NCI-H2171 treated with DMSO at 0.1 percent for 48 hours (cell line): ENCODE results near the gene TMEM270.

Source experiments
- DNase-seq: peaks from one replicate; lab custom pipeline; 2025; lab: John Stamatoyannopoulos, UW

The TMEM270 gene

DNA sequence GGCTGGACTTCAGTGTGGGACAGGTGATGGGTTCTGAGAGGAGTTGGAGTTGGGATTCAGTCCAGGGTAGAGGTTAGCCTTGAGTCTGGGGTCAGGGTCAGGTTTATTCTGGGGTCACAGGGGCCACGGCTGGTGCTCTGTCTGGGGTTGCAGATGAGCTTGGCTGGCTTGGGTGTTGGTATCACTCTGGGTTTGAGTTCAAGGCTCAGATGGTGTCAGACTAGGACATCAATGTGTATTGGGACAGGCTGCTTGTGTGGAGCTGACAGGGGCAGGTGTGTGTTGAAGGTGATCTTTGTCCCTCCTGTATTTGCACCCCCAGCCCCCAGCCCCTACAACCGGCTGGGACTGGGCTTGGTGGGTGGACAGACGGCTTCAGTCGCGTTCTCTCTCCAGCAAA is 26.8 kb downstream of the TMEM270 start:
- no peak for DNase-seq

DNA sequence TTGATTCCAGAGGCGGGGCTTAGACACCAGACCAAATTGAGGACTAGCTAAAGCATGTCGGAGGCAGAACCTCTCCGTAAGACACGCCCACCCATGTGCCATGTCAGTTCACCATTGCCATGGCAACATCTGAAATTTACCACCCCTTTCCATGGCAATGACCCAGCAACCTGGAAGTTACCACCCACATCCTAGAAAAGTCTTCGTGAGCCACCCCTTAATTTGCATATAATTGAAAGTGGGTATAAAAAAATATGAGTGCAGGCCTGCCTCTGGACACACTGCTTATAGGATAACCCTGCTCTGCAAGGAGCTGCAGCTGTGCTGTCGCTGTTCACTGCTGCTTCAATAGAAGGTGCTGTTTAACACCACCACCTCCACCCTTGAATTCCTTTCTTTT is 28.0 kb downstream of the TMEM270 start:
- DNase-seq = no peak

DNA sequence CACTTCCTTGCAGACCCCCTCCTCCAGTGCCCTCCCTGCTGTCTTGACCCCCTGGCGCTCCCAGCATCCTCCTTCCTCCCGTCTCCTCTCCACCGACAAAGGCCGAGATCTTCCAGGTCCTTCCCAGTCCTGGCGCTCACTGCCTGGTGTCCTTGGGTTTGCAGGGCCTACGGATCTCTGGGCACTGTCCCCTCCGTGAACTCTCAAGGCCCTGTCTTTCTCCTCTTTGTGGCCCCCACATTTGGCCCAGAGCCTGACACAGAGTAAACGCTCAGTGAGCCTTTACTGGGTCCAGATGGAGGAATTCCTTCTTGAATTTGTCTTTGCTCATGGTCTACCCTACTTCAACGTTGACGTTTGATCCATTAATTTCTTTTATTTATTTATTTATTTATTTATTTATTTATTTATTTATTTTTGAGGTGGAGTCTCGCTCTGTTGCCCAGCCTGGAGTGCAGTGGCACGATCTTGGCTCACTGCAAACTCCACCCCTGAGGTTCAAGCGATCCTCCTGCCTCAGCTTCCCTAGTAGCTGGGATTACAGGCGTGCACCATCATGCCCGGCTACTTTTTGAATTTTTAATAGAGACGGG is 29.7 kb downstream of the TMEM270 start:
- DNase-seq = no peak

DNA sequence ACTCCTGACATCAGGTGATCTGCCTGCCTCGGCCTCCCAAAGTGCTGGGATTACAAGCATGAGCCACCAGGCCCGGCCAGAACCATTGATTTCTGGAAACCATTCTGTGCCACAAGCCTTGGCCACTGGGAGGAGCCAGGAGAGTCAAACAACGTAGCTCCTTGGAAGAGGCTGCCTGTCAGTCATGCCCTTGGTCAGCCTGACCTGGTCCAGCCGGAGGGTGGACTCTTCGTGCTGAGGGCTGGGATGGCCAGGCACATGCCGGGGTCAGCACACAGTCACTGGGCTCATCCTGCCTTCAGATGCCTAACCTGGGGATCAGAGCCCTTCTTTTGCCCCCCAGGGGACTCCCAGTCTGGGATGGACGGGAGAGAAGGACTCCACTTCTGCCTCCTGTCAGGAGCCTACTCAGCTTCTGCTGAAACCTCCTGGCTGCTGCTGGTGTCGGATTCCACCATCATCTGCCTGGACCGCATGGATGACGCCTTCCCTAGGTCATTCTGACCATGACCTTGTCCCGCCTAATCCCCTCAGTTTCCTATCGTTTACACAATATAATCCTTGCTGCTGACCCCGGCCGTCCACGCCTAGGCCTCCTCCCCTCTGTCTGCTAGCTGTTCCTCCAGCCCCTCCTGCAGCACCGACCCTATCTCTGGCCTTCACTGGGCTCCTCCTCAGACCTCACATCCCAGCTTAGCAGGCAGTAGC is 30.4 kb downstream of the TMEM270 start:
- DNase-seq = no peak

DNA sequence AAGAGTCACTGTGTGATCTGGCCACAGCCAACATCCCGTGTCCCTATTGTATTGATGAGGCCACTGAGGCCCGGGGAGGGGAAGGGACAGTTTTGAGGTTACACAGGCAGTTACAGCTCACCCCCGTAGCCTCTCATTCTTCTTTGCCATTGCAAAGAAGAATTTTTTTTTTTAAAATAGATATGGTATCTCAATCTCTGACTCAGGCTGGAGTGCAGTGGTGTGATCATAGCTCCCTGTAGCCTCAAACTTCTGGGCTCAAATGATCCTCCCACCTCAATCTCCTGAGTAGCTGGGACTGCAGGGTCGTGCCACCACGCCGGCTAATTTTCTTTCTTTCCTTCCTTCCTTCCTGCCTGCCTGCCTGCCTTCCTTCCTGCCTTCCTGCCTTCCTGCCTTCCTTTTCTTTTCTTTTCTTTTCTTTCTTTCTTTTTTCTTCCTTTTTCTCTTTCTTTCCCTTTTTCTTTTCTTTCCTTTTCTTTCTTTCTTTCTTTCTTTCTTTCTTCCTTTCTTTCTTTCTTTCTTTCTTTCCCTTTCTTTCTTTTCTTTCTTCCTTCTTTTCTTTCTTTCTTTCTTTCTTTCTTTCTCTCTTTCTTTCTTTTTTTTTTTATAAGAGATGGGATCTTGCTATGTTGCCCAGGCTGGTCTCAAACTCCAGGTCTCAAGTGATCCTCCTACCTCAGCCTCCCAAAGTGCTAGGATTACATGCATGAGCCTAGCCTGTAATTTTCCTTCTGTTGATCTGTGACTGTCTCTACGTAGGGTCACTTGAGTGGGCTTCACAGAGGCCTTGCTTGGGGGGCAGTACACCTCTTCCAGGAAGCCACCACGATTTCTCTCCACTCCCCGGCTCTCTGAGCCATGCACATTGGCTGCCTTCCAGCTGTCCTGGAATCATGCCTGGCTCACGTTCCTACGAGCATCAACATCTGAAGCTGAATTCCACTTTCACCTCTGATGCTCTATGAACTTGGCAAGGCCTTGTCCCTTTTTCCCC is 31.3 kb downstream of the TMEM270 start:
- DNase-seq = peak; percentile 42

DNA sequence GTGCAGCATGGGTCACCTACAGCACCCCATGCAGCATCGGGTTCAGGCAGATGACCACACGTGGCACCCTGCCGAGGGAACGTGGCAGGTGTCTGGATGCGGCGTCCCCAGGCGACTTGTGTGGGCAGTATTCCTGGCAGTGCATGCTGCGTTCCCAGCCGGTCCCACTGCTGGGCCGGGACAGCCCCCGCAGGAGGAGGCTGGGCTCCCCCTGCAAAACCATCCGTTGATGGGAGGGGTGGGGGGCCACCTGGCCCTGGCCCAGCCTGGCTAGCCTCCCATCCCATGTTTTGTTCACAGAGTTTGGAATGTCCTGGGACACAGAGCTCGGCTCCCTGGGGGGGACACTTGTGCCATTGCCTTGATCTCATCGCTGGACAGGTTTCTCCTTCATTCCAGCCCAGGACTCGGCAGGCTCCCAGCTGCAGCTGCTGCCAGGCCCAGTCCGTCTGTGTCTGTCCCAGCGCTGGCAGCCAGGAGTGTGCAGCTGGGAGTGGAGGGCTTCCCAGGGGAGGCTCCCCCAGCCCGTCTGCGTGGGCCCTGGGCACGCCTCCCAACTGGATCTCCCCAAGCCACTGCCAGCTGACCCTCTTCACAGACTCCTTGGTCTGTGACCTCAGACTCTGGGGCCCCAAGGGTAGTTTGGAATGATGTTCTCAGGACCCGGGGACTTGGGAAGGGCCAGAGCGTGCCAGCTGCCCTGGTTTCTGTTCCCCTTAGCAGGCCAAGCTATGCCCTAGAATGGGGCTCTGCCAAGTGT is 32.6 kb downstream of the TMEM270 start:
- peak; percentile 62 for DNase-seq

DNA sequence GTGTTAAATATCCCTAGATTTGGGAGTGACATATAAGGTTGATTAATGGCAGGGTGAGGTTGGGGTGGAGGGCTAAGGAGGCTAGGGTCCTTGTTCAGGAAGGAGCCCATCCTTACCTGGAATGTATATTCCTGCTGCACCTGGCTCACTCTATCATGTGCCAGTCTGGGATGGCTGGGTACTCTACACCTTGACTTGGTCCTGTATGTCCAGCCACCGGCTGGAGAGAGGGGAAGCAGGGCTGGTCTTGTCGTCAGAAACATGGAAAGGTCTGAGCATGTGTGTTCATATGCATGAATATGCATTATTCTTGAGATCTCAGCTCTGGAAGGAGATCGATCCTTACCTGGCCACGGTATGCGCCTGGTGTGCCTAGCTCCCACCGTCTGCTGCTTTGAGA is 33.2 kb downstream of the TMEM270 start:
- DNase-seq = no peak

DNA sequence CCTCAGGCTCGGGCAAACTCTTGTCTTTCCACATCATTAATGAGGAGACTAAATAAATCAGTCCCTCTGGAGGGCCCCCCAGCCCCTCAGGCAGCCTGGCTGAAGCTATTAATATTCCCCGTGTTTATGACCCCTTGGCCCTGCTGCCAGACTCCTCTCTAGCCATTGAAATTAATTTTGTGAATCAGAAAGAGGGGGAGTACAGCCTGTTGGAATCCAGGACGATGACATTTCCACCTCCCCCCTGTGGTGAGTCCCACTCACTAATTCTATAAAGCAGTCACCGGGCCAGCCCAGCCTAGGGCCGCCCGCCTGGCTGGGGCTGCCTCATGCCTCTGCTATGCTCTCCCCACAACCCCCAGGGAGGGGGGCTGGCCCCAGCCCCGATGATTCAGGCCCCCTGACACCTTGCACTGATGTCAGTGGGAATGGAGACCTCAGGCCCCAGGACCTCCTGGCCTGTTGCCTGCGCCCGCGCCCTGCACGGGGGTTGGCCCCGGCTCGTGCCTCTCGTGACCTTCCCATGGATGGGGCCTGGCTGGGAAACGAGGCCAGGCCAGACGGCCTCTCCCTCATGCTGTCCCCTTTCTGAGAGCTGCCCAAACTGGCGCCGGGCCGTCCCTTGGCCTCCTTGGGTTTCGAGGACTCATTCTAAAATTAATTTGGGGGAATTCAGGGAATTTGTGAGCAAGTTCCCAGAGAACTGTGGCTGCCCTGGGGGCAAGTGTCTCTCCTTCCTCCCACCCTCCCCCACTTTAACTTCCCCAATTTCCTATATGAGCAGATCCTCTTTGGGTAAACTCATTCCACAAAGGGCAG is 34.0 kb downstream of the TMEM270 start:
- no peak for DNase-seq

DNA sequence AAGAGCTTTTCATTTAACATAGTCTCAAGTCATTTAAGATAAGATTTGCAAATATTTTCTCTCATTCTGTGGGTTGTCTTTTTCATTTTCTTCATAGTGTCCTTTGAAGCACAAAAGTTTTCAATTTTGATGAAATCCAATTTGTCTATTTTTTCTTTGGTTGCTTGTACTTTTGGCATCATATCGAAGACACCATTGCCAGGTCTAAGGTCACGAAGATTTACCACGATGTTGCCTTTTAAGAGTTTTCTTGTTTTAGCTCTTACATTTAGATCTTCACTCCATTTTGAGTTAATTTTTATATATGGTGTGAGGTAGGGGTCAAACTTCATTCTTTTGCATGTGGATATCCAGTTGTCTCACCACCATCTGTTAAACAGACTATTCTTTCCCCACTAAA is 34.7 kb downstream of the TMEM270 start:
- no peak for DNase-seq

DNA sequence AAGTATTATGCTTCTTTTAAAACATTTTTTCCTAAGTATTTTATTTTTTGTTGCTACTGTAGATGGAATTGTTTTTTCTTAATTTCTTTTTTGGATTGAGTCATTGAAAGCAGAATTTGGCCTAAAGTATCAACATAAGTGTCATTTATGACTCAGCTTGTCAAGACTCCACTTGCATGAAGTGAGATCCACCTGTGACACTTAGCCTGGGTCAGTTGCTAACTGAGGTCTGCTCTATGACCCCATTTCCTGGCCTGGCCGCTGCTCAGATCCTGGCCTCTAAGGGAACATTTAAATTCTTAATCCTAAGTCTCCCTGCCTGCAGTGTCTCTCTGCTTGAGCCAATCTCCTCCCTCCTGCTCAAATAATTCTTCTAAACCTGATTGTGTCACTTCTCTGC is 35.5 kb downstream of the TMEM270 start:
- no peak for DNase-seq

DNA sequence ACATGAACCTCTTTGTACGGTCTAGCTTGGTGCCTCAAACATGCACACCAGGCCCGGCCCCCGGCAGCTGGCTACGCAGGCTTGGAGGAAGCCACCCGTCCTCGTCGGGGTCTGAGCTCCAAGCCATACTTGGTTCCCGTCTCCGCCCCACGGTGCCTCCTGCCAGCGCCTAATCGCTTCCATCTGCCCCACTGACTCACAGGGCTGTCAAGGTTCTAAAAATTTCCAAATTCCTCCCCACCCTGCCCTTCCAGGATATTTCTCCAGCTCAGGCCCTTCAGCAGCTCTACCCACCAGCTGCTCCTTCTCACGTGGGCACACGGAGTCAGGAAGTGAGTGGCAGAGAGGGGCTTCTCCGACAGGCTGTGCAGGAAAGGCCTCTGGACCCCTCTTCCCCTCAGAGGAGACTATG is 38.8 kb downstream of the TMEM270 start:
- peak; percentile 75 for DNase-seq

DNA sequence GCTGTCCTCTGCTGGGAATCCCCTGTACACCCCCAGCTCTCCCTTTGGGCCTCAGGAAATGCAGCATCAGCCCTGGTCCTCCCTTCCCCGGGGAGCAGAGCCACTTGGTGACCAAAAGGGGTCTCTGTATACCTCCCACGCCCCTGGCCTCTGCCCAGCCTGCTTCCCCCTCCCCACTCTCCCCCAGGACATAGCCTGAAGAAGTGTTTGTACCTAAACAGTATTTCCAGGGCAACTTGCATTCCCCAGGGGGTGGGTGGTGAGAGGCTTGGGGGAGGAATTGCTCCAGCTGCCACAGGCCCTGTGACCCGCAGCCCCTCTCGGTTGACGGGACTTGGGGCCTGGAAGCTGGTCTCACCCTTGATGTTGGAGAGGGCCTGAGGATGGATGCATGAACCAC is 39.3 kb downstream of the TMEM270 start:
- peak; percentile 42 for DNase-seq

DNA sequence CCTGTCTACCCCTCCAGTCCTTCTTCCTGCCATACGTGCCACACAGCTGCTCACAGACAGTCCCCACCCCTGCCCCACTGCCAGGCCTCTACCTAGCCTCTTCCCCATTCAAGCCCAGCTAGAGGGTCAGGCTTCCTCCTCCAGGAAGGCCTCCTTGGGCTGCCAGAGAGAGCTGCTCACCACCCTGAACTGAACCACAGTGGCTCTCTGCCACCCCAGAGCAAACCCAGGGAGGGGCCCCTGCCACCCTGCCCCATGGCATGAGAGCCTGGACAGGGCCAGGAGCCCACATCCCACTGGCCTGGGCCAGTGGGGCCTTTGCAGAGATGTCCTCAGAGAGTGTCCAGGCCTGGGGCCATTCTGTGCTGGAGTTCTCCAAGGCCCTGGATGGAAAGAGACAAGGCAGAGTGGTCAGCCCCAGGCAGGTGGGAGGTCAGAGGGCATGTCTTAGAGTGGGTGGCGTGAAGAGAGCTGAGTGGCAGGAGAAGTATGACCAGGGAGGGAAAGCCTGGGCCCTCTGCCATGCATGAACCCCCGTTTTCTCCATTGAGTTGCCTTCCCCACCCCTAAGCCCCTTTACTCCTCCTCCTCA is 40.4 kb downstream of the TMEM270 start:
- no peak for DNase-seq

DNA sequence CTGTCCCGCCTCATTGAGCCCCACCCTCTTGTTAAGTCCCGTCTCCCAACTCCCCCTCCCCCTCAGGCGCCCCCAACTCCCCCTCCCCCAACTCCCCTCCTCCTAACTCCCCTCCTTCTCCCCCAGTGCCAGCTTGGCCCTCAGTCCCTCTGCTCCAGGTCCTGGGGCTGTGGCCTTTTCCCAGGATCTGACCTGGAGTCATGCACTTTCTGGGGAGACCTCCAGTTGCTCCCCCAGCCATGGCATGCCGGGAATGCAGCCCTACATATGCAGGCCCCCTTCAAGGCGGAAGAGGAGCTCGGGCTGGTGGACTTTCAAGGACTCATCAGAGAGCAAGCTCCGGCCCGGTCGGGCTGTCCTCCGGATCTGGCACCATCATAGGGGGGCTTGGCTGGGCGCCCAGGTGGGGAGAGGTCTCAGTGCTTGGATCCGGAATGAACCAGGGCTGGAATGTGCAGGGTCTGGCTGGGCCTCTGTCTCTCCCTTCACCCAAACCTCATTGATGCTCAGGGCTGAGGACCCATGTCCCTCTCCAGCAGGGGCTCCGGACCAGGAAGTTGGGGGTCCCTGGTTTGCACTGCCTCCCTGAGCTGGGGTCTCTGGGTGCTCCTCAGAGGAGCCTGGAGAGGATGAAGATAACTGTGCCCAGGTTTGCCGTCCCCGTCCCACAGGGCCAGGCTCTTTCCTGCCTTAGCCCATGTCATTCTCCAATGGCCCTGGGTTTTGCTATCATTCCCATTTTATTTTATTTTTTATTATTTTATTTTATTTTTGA is 41.1 kb downstream of the TMEM270 start:
- DNase-seq = no peak

DNA sequence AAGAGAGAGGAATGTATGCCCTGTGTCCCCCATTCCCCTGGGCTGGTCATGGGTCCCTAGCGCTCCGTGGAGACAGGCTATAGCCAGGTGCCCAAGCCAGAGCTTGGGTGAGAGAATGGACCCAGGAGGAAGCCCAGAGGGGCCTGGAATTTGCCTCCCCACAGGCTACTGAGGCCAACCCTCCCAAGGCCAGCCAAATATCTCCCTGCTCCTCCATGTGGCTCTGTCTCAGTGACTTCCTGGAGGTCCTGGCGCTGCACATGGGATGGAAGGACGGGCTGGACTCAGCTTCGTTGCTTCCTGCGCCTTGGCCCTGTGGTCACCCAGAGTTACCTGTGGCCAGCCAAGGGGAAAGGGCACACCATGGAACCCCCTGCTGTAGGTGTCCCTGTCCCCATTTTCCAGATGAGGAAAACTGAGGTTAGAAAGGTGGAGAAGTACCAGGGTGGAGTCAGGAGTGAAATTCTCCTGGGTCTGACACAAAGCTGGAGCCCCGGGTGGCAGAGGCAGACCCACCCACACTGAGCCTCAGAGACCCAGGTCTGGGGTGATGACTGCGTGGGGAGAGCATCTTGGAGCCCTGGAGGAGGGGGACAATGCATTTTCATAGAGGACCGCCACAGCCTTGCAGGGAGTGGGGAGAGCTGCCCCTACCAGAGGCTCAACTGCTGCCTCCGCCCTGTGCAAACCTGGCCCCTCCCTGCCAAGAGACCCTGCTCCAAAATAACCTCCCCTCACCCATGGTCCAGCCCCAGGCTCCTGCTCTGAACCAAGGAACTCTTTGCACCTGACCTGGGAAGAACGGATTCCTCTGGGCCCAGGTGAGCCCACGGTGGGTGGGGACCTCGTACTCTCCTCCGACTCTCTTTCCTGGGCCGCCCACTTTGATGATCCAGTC is 42.6 kb downstream of the TMEM270 start:
- DNase-seq = no peak

DNA sequence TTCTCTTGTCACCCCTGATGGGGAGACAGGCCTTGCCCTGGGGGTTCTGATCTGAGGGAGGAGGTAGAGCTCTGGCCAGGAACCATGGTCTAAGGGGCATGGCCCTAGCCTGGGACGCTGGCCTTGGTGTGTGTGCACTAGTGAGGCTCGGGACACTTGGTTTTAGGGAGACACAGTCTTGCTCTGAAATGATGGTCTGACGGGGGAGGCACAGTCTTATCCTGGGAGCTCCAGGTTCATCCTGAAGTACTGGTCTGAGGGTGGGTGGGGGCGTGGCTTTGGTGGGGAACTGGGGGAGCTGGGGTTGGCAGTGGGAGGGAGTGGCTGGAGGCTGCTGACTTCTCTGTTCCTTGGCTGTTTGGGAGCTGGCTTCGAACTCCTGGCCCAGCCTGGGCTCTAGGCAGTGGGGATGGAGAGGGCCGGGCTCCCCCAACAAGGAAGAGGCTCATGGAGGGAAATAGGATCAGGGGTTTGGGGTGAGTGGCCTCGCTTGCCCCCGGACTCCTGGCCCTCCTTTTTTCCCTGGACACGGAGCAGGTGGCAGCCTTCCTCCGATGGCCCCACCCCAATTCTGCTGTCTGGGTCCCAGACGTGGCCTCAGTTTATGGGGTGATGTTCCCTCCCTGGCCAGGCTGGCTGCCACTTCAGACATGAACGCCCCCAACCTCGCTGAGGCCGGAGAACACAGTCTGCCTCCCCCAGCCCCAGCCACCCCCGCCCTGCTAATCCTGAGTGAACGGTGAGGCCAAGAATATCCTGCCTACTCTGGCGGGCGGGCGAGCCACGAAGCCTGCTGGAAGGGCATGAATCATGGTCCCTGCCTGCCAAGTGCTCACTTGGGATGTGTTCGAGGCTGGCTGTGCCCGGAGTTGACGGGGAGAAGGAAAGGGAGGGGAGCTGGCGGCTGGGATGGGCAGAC is 43.5 kb downstream of the TMEM270 start:
- peak; percentile 12 for DNase-seq

DNA sequence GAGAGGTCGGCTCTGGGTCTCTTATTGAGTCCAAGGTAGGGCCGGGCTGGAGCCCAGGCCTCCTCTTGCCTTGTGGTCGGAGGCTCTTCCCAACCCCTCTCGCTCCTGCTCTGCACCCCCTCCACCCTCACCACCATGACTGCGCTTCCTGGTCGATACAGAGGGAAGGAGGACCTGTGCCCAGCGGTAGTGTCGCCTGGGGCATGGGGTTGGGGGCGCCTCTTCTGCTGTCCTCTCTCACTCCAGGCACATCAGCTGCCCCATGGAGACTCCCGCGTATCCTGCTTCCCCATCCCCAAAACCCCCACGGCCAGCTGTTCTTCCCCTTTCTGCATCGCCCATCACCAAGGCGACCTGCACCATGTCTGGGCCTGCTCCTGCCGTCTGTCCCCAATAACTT is 44.4 kb downstream of the TMEM270 start:
- peak; percentile 62 for DNase-seq

DNA sequence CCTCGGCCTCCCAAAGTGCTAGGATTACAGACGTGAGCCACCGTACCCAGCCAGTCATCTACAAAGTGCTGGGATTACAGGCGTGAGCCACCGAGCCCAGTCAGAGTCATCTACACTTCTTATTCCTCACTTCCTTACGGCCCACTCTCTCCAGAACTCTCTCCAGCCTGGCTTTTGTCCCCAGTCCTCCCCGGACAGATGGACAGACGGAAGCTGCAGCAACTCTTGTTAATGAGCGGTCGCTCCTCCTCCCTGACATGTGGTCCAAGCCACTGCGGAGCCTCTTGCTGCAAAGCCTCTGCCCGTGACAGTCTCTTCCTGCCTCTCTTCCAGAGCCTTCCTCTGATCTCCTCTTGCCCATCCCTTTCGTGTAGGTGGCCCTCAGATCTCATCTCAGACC is 45.9 kb downstream of the TMEM270 start:
- DNase-seq = no peak
